DOHH2 (cell line): ENCODE measurements around the gene MVB12B.

Experiments used
- H3F3A ChIP-seq: fragments of 200-600 bp; sonication (generic), shearing (Covaris generic); 2 replicates; pipeline ENCODE4 v1.6.0; 2016; ENCODE audit warnings: antibody characterized with exemption, mild to moderate bottlenecking; ENCODE audit not compliant: control insufficient read depth, insufficient read depth
- H3K27ac ChIP-seq: fragments of 200-600 bp; sonication (generic); 2 replicates; pipeline ENCODE4 v1.5.1; 2014; ENCODE audit warnings: low read depth, mild to moderate bottlenecking, low read length, moderate library complexity
- H3K27me3 ChIP-seq: fragments of 200-600 bp; sonication (generic); 2 replicates; pipeline ENCODE4 v1.6.1; 2014; ENCODE audit warnings: mild to moderate bottlenecking, low read length, mixed read lengths; ENCODE audit not compliant: control insufficient read depth
- H3K36me3 ChIP-seq: fragments of 200-600 bp; sonication (generic); 2 replicates; pipeline ENCODE4 v1.6.1; 2014; ENCODE audit warnings: mild to moderate bottlenecking, low read length, moderate library complexity, mixed read lengths; ENCODE audit not compliant: control insufficient read depth
- H3K4me1 ChIP-seq: fragments of 200-600 bp; sonication (generic); 2 replicates; pipeline ENCODE4 v1.6.1; 2014; ENCODE audit warnings: mild to moderate bottlenecking, low read length, mixed read lengths; ENCODE audit not compliant: control insufficient read depth
- H3K4me2 ChIP-seq: fragments of 200-600 bp; sonication (generic); 2 replicates; pipeline ENCODE4 v1.6.0; 2014; ENCODE audit warnings: mild to moderate bottlenecking, low read length, moderate library complexity
- H3K4me3 ChIP-seq: fragments of 200-600 bp; sonication (generic); 2 replicates; pipeline ENCODE4 v1.5.1; 2014; ENCODE audit warnings: mild to moderate bottlenecking, low read length, mixed read lengths
- H3K79me2 ChIP-seq: fragments of 200-600 bp; sonication (generic); 2 replicates; pipeline ENCODE4 v1.6.1; 2014; ENCODE audit warnings: mild to moderate bottlenecking, low read length, mixed read lengths; ENCODE audit not compliant: control insufficient read depth
- H3K9me2 ChIP-seq: fragments of 200-600 bp; sonication (generic); replicated peaks from 2 replicates; pipeline ENCODE4 v1.6.1; 2014; ENCODE audit warnings: mild to moderate bottlenecking, low read length, mixed read lengths; ENCODE audit not compliant: control insufficient read depth
- H3K9me3 ChIP-seq: fragments of 200-600 bp; sonication (generic); 2 replicates; pipeline ENCODE4 v1.6.1; 2014; ENCODE audit warnings: antibody characterized with exemption, low read length, mixed read lengths; ENCODE audit not compliant: control insufficient read depth, insufficient read depth
- H4K20me1 ChIP-seq: fragments of 200-600 bp; sonication (generic); 2 replicates; pipeline ENCODE4 v1.6.0; 2014; ENCODE audit warnings: low read depth, mild to moderate bottlenecking, antibody characterized with exemption, low read length, moderate library complexity; ENCODE audit not compliant: control insufficient read depth, insufficient read depth
- EZH2phosphoT487 ChIP-seq: fragments of 200-600 bp; sonication (generic); IDR thresholded peaks from 2 replicates; pipeline ENCODE4 v1.6.1; 2017; ENCODE audit warnings: borderline replicate concordance, mild to moderate bottlenecking, antibody characterized with exemption, low read length, moderate library complexity, mixed read lengths
- TF ChIP-seq, protein P1 (sequence below): fragments of 200-600 bp; sonication (generic); IDR thresholded peaks from one replicate; pipeline ENCODE4 v1.5.1; 2014; ENCODE audit warnings: antibody characterized with exemption, mild to moderate bottlenecking, low read depth, low read length; ENCODE audit not compliant: poor library complexity, severe bottlenecking

Gene MVB12B

GRCh38 chr9:126306071-126306647, 20.5 kb upstream of the MVB12B start:
- Histone ChIP-seq H3K79me2 (no peaks in the 10 kb centered on the region), H3K27ac (no peak overlapping the region), H3K4me3 (no peak overlapping the region), H3K4me2 (no peak overlapping the region), H3K27me3 (no peaks in the 10 kb centered on the region; the same call in 1 of the 2 replicates), H4K20me1 (no peaks in the 10 kb centered on the region), H3K36me3 (no peaks in the 10 kb centered on the region), H3K9me2 (no peaks in the 10 kb centered on the region), H3K9me3 (no peaks in the 10 kb centered on the region), H3K4me1 (no peaks in the 10 kb centered on the region), H3F3A (no peaks in the 10 kb centered on the region)
- TF ChIP-seq, protein P1, sequence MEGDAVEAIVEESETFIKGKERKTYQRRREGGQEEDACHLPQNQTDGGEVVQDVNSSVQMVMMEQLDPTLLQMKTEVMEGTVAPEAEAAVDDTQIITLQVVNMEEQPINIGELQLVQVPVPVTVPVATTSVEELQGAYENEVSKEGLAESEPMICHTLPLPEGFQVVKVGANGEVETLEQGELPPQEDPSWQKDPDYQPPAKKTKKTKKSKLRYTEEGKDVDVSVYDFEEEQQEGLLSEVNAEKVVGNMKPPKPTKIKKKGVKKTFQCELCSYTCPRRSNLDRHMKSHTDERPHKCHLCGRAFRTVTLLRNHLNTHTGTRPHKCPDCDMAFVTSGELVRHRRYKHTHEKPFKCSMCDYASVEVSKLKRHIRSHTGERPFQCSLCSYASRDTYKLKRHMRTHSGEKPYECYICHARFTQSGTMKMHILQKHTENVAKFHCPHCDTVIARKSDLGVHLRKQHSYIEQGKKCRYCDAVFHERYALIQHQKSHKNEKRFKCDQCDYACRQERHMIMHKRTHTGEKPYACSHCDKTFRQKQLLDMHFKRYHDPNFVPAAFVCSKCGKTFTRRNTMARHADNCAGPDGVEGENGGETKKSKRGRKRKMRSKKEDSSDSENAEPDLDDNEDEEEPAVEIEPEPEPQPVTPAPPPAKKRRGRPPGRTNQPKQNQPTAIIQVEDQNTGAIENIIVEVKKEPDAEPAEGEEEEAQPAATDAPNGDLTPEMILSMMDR = no peak
- TF ChIP-seq EZH2phosphoT487 = no peak

DNA sequence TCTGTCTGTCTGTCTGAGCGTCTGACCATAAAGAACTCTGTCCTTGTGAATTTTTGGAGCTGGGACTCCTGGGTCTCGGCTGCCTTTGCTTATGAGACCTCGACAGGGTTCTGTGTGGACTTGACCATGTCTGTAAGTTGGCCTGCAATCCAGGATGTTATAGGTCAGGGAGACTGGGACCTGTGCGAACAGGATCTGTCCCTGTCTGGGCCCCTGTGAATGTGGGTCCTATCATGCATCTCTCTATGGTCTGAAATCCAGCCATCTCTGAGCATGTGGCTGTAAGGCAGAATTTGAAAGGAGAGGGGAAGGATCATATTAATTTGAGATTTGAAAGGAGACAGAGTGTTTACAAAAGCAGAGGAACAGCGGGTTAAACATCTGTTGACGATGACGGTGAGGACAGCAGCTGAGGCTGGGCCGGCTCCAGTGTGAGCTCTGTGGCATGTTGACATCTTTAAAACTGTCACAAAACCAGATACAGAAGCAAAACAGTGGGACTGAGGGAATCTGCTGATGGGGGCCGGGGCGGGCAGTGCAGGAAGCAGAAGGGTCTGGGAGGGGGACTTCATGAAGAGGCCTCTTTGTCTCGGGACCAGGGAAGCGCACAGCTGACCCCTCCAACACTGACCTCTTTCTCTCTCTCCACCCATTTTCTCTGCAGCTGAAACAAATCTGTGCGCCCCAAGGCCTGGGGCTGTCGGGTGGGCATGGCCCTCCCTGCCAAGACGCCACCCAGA, 19.1 kb upstream of the MVB12B start:
- no peak overlapping the region for H3K4me2 ChIP-seq

GRCh38 chr9:126309427-126310189, 17.0 kb upstream of the MVB12B start:
- no peaks in the 10 kb centered on the region for H3K9me2 ChIP-seq
- H3F3A ChIP-seq = no peaks in the 10 kb centered on the region
- no peaks in the 10 kb centered on the region for H3K79me2 ChIP-seq
- no peaks in the 10 kb centered on the region for H4K20me1 ChIP-seq
- no peak overlapping the region for H3K4me3 ChIP-seq
- H3K4me2 ChIP-seq = no peak overlapping the region
- H3K27me3 ChIP-seq = no peaks in the 10 kb centered on the region
- H3K36me3 ChIP-seq = no peaks in the 10 kb centered on the region
- no peak overlapping the region for H3K27ac ChIP-seq
- TF ChIP-seq, protein P1 = no peak
- no peak for TF ChIP-seq EZH2phosphoT487
- H3K9me3 ChIP-seq = no peaks in the 10 kb centered on the region
- H3K4me1 ChIP-seq = no peaks in the 10 kb centered on the region

More for the DNA sequence above, 19.1 kb upstream of the MVB12B start:
- Histone ChIP-seq H3K36me3 (no peaks in the 10 kb centered on the region), H3F3A (no peaks in the 10 kb centered on the region), H3K9me3 (no peaks in the 10 kb centered on the region), H3K4me1 (no peaks in the 10 kb centered on the region), H3K4me3 (no peak overlapping the region), H3K27ac (no peak overlapping the region), H3K9me2 (no peaks in the 10 kb centered on the region), H3K79me2 (no peaks in the 10 kb centered on the region), H4K20me1 (no peaks in the 10 kb centered on the region), H3K27me3 (no peaks in the 10 kb centered on the region)
- TF ChIP-seq, protein P1 = no peak
- TF ChIP-seq EZH2phosphoT487 = no peak
